PC-3 (cell line): Measurements from ENCODE around the gene TFF3.

Experiments
- EZH2phosphoT487 ChIP-seq: fragments of 300-600 bp; sonication (generic); IDR thresholded peaks from 2 replicates; pipeline ENCODE4 v1.6.1; 2018; ENCODE audit warnings: mild to moderate bottlenecking, antibody characterized with exemption, low read length, borderline replicate concordance
- TF ChIP-seq, protein P1 (sequence below): fragments of 300-600 bp; sonication (generic); conservative IDR thresholded peaks from 2 replicates; pipeline ENCODE4 v1.5.1; 2017; ENCODE audit warnings: antibody characterized with exemption, low read depth, mild to moderate bottlenecking, low read length

DNA sequence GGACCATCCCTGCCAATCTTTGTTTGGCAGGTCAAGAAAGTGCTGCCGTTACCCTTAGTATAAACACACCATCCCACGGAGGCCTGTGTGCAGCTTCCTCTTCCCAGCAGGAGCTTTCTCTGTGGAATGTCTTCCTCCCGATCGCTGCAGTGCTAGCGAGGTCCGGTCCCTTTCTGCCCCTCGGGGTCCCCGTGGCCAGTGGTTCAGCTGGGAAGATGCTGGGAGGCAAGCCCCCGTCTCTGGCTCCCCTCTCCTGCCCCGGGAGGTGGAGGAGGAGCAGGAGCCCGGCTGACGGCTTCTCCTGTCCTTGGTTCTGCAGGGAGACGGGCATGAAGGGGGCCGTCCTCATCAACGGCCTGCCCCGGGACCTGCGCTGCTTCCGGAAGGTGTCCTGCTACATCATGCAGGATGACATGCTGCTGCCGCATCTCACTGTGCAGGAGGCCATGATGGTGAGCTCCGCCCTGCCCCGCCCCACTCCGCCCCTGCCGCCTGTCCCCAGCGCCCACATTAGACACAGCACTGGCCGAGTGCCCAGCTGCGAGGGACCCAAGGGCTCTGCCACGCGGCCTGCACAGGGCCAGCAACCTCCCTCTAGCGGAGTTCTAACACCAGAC is 42.1 kb downstream of the TFF3 start:
- TF ChIP-seq, protein P1, sequence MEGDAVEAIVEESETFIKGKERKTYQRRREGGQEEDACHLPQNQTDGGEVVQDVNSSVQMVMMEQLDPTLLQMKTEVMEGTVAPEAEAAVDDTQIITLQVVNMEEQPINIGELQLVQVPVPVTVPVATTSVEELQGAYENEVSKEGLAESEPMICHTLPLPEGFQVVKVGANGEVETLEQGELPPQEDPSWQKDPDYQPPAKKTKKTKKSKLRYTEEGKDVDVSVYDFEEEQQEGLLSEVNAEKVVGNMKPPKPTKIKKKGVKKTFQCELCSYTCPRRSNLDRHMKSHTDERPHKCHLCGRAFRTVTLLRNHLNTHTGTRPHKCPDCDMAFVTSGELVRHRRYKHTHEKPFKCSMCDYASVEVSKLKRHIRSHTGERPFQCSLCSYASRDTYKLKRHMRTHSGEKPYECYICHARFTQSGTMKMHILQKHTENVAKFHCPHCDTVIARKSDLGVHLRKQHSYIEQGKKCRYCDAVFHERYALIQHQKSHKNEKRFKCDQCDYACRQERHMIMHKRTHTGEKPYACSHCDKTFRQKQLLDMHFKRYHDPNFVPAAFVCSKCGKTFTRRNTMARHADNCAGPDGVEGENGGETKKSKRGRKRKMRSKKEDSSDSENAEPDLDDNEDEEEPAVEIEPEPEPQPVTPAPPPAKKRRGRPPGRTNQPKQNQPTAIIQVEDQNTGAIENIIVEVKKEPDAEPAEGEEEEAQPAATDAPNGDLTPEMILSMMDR = no peak
- no peak for TF ChIP-seq EZH2phosphoT487
